KOPT-K1 (cell line): ENCODE measurements around the gene NFASC.

ENCODE experiments used
- H3K27ac ChIP-seq: fragments of 200-600 bp; sonication (generic); 2 replicates; pipeline ENCODE4 v1.5.1; 2016; ENCODE audit warnings: antibody characterized with exemption, mild to moderate bottlenecking, low read depth, low read length; ENCODE audit not compliant: poor library complexity, severe bottlenecking
- H3K36me3 ChIP-seq: fragments of 200-600 bp; sonication (generic); 2 replicates; pipeline ENCODE4 v1.5.1; 2017; ENCODE audit warnings: antibody characterized with exemption, mild to moderate bottlenecking, low read length, moderate library complexity; ENCODE audit not compliant: insufficient read depth
- H3K9me3 ChIP-seq: fragments of 200-600 bp; sonication (generic); 2 replicates; pipeline ENCODE4 v1.5.1; 2017; ENCODE audit warnings: antibody characterized with exemption, low read length, mild to moderate bottlenecking; ENCODE audit not compliant: insufficient read depth, poor library complexity, severe bottlenecking

NFASC gene

GRCh38 chr1:205057808-205058575 is 187.3 kb downstream of the NFASC start:
- H3K27ac ChIP-seq: no peak overlapping the region
- no peaks in the 10 kb centered on the region for H3K36me3 ChIP-seq

GRCh38 chr1:205058853-205059252 is 188.2 kb downstream of the NFASC start:
- H3K27ac ChIP-seq: no peak overlapping the region
- H3K9me3 ChIP-seq: no peaks in the 10 kb centered on the region
- H3K36me3 ChIP-seq: no peaks in the 10 kb centered on the region

More at GRCh38 chr1:205057808-205058575, 187.3 kb downstream of the NFASC start:
- H3K9me3 ChIP-seq: no peaks in the 10 kb centered on the region

GRCh38 chr1:205059660-205060059 is 189.0 kb downstream of the NFASC start:
- Histone ChIP-seq H3K36me3 (no peaks in the 10 kb centered on the region), H3K9me3 (no peaks in the 10 kb centered on the region), H3K27ac (no peak overlapping the region)

- no peak overlapping the region for H3K27ac ChIP-seq
- H3K36me3 ChIP-seq: no peaks in the 10 kb centered on the region
- H3K9me3 ChIP-seq: no peaks in the 10 kb centered on the region
Observed at GRCh38 chr1:205060746-205061145, 190.1 kb downstream of the NFASC start.

- Histone ChIP-seq H3K36me3 (no peaks in the 10 kb centered on the region), H3K9me3 (no peaks in the 10 kb centered on the region), H3K27ac (no peak overlapping the region)
Observed at GRCh38 chr1:205061227-205061626, 190.6 kb downstream of the NFASC start.

- Histone ChIP-seq H3K9me3 (no peaks in the 10 kb centered on the region), H3K36me3 (no peaks in the 10 kb centered on the region), H3K27ac (no peak overlapping the region)
Observed at GRCh38 chr1:205061665-205062069, 191.0 kb downstream of the NFASC start.

- Histone ChIP-seq H3K27ac (no peak overlapping the region), H3K36me3 (no peaks in the 10 kb centered on the region), H3K9me3 (no peaks in the 10 kb centered on the region)
Observed at GRCh38 chr1:205062319-205062718, 191.7 kb downstream of the NFASC start.

- Histone ChIP-seq H3K36me3 (no peaks in the 10 kb centered on the region), H3K9me3 (no peaks in the 10 kb centered on the region), H3K27ac (no peak overlapping the region)
Observed at GRCh38 chr1:205062895-205063294, 192.2 kb downstream of the NFASC start.

GRCh38 chr1:205064301-205064700 is 193.6 kb downstream of the NFASC start:
- H3K27ac ChIP-seq: no peak overlapping the region
- no peaks in the 10 kb centered on the region for H3K9me3 ChIP-seq
- H3K36me3 ChIP-seq: no peaks in the 10 kb centered on the region

GRCh38 chr1:205064741-205065316 is 194.2 kb downstream of the NFASC start:
- H3K36me3 ChIP-seq: no peaks in the 10 kb centered on the region
- no peaks in the 10 kb centered on the region for H3K9me3 ChIP-seq
- no peak overlapping the region for H3K27ac ChIP-seq

- no peaks in the 10 kb centered on the region for H3K36me3 ChIP-seq
- H3K9me3 ChIP-seq: no peaks in the 10 kb centered on the region
- H3K27ac ChIP-seq: no peak overlapping the region
Observed at GRCh38 chr1:205065666-205066065, 195.0 kb downstream of the NFASC start.

GRCh38 chr1:205066141-205066818 is 195.6 kb downstream of the NFASC start:
- H3K36me3 ChIP-seq: no peaks in the 10 kb centered on the region
- no peak overlapping the region for H3K27ac ChIP-seq
- no peaks in the 10 kb centered on the region for H3K9me3 ChIP-seq

- H3K9me3 ChIP-seq: no peaks in the 10 kb centered on the region
- H3K36me3 ChIP-seq: no peaks in the 10 kb centered on the region
- no peak overlapping the region for H3K27ac ChIP-seq
Observed at GRCh38 chr1:205067031-205067430, 196.4 kb downstream of the NFASC start.

- H3K9me3 ChIP-seq: no peaks in the 10 kb centered on the region
- no peaks in the 10 kb centered on the region for H3K36me3 ChIP-seq
- no peak overlapping the region for H3K27ac ChIP-seq
Observed at GRCh38 chr1:205068001-205068400, 197.3 kb downstream of the NFASC start.

- Histone ChIP-seq H3K9me3 (no peaks in the 10 kb centered on the region), H3K27ac (no peak overlapping the region), H3K36me3 (no peaks in the 10 kb centered on the region)
Observed at GRCh38 chr1:205068457-205069040, 197.9 kb downstream of the NFASC start.
